Neural cell (in vitro differentiated cells): ENCODE measurements around the gene ARHGEF10L.

Experiments
- CTCF ChIP-seq: fragments of 450-650 bp; IDR thresholded peaks from 2 replicates; pipeline ENCODE4 v1.5.1; 2014; ENCODE audit warnings: antibody characterized with exemption, mild to moderate bottlenecking, moderate library complexity; ENCODE audit not compliant: poor library complexity, severe bottlenecking
- EP300 ChIP-seq: fragments of 450-650 bp; conservative IDR thresholded peaks from 2 replicates; pipeline ENCODE4 v1.6.1; 2014; ENCODE audit warnings: antibody characterized with exemption, mild to moderate bottlenecking, moderate library complexity; ENCODE audit not compliant: poor library complexity, severe bottlenecking
- EZH2 ChIP-seq: fragments of 200-600, 300-800 bp; shearing (Covaris generic), sonication (generic); IDR thresholded peaks from 2 replicates; pipeline ENCODE4 v1.6.1; 2014; ENCODE audit warnings: antibody characterized with exemption, low read length, borderline replicate concordance, mild to moderate bottlenecking; ENCODE audit not compliant: insufficient read depth, poor library complexity, severe bottlenecking
- MXI1 ChIP-seq: fragments of 450-650 bp; conservative IDR thresholded peaks from 2 replicates; pipeline ENCODE4 v1.6.1; 2014; ENCODE audit warnings: antibody characterized with exemption, mild to moderate bottlenecking; ENCODE audit not compliant: poor library complexity, severe bottlenecking
- POLR2AphosphoS5 ChIP-seq: IDR thresholded peaks from 2 replicates; pipeline ENCODE4 v1.6.1; 2012
- SMC3 ChIP-seq: fragments of 450-650 bp; conservative IDR thresholded peaks from 2 replicates; pipeline ENCODE4 v1.6.1; 2014; ENCODE audit warnings: antibody characterized with exemption, mild to moderate bottlenecking, moderate library complexity; ENCODE audit not compliant: poor library complexity
- TAF1 ChIP-seq: IDR thresholded peaks from 2 replicates; pipeline ENCODE4 v1.6.1; 2012; ENCODE audit warnings: low read depth

- TF ChIP-seq POLR2AphosphoS5 (no peak), CTCF (no peak), MXI1 (no peak), EZH2 (no peak), SMC3 (no peak), TAF1 (no peak), EP300 (no peak)
Measured at GRCh38 chr1:17561247-17561548, 21.7 kb downstream of the ARHGEF10L start.
